SK-N-SH treated with all-trans-retinoic acid at 6 μM for 48 hours (cell line): Measurements from ENCODE around the gene AKAP8.
A peak's percentile ranks its signal among the peaks of the same experiment; 100 is the strongest.

Experiments used
- ATAC-seq: fragments of 200-7000 bp; cut with Tn5 transposase; 3 replicates; pipeline ENCODE4 v1.9.1; 2020; ENCODE audit warnings: mild to moderate bottlenecking, moderate library complexity
- ARNTL ChIP-seq: fragments of 450-650 bp; formaldehyde crosslinking; IDR thresholded peaks from 2 replicates; pipeline ENCODE4 v1.5.0; 2020; ENCODE audit warnings: low read depth, mild to moderate bottlenecking, moderate library complexity, borderline replicate concordance
- BACH2 ChIP-seq: fragments of 250-450 bp; sonication (Bioruptor Pico); IDR thresholded peaks from 2 replicates; pipeline ENCODE4 v1.9.0; 2021; ENCODE audit warnings: mild to moderate bottlenecking, borderline replicate concordance
- CSDC2 ChIP-seq: fragments of 250-450 bp; sonication (Bioruptor Pico); IDR thresholded peaks from 2 replicates; pipeline ENCODE4 v1.5.0; 2020; ENCODE audit warnings: mild to moderate bottlenecking, moderate library complexity
- ESRRG ChIP-seq: fragments of 250-450 bp; sonication (Bioruptor Pico); IDR thresholded peaks from 2 replicates; pipeline ENCODE4 v1.6.1; 2021; ENCODE audit warnings: mild to moderate bottlenecking
- GLIS3 ChIP-seq: fragments of 250-450 bp; sonication (Bioruptor Pico); IDR thresholded peaks from 2 replicates; pipeline ENCODE4 v1.5.0; 2020; ENCODE audit warnings: mild to moderate bottlenecking, moderate library complexity
- ISL1 ChIP-seq: fragments of 250-450 bp; sonication (Bioruptor Pico); IDR thresholded peaks from 2 replicates; pipeline ENCODE4 v2.1.2; 2022; ENCODE audit warnings: mild to moderate bottlenecking, moderate library complexity
- OSR1 ChIP-seq: fragments of 250-450 bp; sonication (Bioruptor Pico); IDR thresholded peaks from 2 replicates; pipeline ENCODE4 v1.8.0; 2022; ENCODE audit warnings: moderate library complexity, mild to moderate bottlenecking, inconsistent platforms
- PPARA ChIP-seq: fragments of 250-450 bp; sonication (Bioruptor Pico); IDR thresholded peaks from 2 replicates; pipeline ENCODE4 v1.5.0; 2020; ENCODE audit warnings: mild to moderate bottlenecking, borderline replicate concordance
- RARB ChIP-seq: fragments of 250-450 bp; sonication (Bioruptor Pico); IDR thresholded peaks from 2 replicates; pipeline ENCODE4 v1.8.0; 2021; ENCODE audit warnings: mild to moderate bottlenecking, moderate library complexity
- TCF4 ChIP-seq: fragments of 250-450 bp; sonication (Bioruptor Pico); IDR thresholded peaks from 2 replicates; pipeline ENCODE4 v1.8.0; 2021; ENCODE audit warnings: mild to moderate bottlenecking, moderate library complexity, borderline replicate concordance
- TOX ChIP-seq: fragments of 250-450 bp; sonication (Bioruptor Pico); IDR thresholded peaks from 2 replicates; pipeline ENCODE4 v1.8.0; 2021; ENCODE audit warnings: mild to moderate bottlenecking, moderate library complexity, borderline replicate concordance
- ZC3H10 ChIP-seq: fragments of 250-450 bp; sonication (Bioruptor Pico); IDR thresholded peaks from 2 replicates; pipeline ENCODE4 v1.5.1; 2021; ENCODE audit warnings: mild to moderate bottlenecking, moderate library complexity
- ZFP3 ChIP-seq: fragments of 250-450 bp; sonication (Bioruptor Pico); IDR thresholded peaks from 2 replicates; pipeline ENCODE4 v1.5.0; 2020; ENCODE audit warnings: mild to moderate bottlenecking, moderate library complexity
- ZFP30 ChIP-seq: fragments of 450-650 bp; formaldehyde crosslinking; IDR thresholded peaks from 2 replicates; pipeline ENCODE4 v1.5.0; 2022; ENCODE audit warnings: mild to moderate bottlenecking, moderate library complexity
- ZNF70 ChIP-seq: fragments of 450-650 bp; formaldehyde crosslinking; IDR thresholded peaks from 2 replicates; pipeline ENCODE4 v1.5.0; 2020; ENCODE audit warnings: mild to moderate bottlenecking, moderate library complexity
- ZNF8 ChIP-seq: fragments of 450-650 bp; formaldehyde crosslinking; IDR thresholded peaks from 2 replicates; pipeline ENCODE4 v1.5.0; 2020; ENCODE audit warnings: mild to moderate bottlenecking, moderate library complexity
- TF ChIP-seq, protein P1 (sequence below): fragments of 250-450 bp; sonication (Bioruptor Pico); IDR thresholded peaks from 2 replicates; pipeline ENCODE4 v1.5.1; 2021; ENCODE audit warnings: mild to moderate bottlenecking, moderate library complexity
- TF ChIP-seq, protein P2 (sequence below): fragments of 250-450 bp; sonication (Bioruptor Pico); IDR thresholded peaks from 2 replicates; pipeline ENCODE4 v1.5.0; 2020; ENCODE audit warnings: mild to moderate bottlenecking, moderate library complexity
- TF ChIP-seq, protein P3 (sequence below): fragments of 250-450 bp; sonication (Bioruptor Pico); IDR thresholded peaks from 2 replicates; pipeline ENCODE4 v1.8.0; 2020; ENCODE audit warnings: mild to moderate bottlenecking, moderate library complexity, borderline replicate concordance
- TF ChIP-seq, protein P4 (sequence below): fragments of 250-450 bp; sonication (Bioruptor Pico); IDR thresholded peaks from 2 replicates; pipeline ENCODE4 v1.8.0; 2021; ENCODE audit warnings: low read depth, mild to moderate bottlenecking, moderate library complexity, borderline replicate concordance

AKAP8 gene

DNA sequence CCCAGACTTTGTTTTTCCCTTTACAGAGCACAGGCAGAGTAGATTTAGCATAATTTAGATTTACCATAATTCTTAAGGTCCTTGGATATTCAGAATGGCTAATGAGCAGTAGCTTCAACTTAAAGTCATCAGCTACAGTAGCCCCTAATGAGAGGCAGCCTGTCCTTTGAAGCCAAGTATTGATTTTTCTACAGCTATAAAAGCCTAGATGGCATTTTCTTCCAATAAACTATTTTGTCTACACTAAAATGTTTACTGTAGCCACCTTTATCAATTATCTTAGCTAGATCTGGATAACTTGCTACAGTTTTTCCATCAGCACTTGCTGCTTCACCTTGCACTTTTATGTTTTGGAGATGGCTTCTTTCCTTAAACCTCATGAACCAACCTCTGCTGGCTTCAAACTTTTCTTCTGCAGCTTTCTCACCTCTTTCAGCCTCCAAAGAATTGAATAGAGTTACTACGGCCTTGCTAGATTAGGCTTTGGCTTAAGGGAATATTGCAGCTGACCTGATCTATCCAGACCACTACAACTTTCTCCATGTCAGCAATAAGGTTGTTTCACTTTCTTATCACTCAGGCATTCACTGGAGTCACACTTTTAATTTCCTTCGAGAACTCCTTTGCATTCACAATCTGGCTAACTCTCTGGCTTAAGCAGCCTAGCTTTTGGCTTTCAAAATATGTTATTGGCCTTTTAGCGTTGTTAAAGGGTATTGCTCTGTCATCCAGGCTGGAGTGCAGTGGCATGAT lies 73.8 kb downstream of the AKAP8 start:
- TF ChIP-seq ZC3H10 (no peak), GLIS3 (CRISPR knock-in tag) (no peak), ARNTL (CRISPR knock-in tag) (no peak), TCF4 (CRISPR knock-in tag) (no peak), BACH2 (CRISPR knock-in tag) (no peak), CSDC2 (CRISPR knock-in tag) (no peak), OSR1 (CRISPR knock-in tag) (no peak)
- TF ChIP-seq, protein P1, sequence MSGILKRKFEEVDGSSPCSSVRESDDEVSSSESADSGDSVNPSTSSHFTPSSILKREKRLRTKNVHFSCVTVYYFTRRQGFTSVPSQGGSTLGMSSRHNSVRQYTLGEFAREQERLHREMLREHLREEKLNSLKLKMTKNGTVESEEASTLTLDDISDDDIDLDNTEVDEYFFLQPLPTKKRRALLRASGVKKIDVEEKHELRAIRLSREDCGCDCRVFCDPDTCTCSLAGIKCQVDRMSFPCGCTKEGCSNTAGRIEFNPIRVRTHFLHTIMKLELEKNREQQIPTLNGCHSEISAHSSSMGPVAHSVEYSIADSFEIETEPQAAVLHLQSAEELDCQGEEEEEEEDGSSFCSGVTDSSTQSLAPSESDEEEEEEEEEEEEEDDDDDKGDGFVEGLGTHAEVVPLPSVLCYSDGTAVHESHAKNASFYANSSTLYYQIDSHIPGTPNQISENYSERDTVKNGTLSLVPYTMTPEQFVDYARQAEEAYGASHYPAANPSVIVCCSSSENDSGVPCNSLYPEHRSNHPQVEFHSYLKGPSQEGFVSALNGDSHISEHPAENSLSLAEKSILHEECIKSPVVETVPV (CRISPR knock-in tag): no peak
- TF ChIP-seq, all 23 proteins: peak for 0
- no peak for ATAC-seq

DNA sequence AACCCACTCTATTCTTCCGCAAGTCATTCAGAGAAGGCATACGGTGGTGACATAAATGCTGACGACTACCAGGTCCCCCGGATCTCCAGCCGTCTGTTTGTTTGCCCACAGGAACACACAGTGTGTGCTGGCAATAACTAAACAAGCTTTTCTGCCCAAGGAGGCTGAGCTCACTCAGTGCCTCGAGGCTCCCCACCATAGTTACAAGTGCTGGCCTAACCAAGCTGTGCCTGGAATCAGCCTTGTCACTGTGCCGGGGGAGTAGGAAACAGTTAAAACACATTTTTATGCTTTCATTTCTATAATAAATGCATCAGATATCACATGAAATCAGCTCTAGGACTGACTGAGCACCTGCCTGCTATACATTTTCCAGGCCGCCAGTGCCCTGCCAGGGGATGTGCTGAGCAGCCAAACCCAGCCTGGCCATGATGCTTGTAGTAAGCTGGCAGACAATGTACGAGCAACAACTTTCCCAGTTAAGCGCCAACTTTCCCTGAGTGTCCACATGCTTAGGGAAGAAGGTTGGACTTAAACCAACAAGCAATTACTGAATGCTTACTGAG lies 75.4 kb downstream of the AKAP8 start:
- TF ChIP-seq, protein P2, sequence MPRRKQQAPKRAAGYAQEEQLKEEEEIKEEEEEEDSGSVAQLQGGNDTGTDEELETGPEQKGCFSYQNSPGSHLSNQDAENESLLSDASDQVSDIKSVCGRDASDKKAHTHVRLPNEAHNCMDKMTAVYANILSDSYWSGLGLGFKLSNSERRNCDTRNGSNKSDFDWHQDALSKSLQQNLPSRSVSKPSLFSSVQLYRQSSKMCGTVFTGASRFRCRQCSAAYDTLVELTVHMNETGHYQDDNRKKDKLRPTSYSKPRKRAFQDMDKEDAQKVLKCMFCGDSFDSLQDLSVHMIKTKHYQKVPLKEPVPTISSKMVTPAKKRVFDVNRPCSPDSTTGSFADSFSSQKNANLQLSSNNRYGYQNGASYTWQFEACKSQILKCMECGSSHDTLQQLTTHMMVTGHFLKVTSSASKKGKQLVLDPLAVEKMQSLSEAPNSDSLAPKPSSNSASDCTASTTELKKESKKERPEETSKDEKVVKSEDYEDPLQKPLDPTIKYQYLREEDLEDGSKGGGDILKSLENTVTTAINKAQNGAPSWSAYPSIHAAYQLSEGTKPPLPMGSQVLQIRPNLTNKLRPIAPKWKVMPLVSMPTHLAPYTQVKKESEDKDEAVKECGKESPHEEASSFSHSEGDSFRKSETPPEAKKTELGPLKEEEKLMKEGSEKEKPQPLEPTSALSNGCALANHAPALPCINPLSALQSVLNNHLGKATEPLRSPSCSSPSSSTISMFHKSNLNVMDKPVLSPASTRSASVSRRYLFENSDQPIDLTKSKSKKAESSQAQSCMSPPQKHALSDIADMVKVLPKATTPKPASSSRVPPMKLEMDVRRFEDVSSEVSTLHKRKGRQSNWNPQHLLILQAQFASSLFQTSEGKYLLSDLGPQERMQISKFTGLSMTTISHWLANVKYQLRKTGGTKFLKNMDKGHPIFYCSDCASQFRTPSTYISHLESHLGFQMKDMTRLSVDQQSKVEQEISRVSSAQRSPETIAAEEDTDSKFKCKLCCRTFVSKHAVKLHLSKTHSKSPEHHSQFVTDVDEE (CRISPR knock-in tag): no peak
- TF ChIP-seq, protein P3, sequence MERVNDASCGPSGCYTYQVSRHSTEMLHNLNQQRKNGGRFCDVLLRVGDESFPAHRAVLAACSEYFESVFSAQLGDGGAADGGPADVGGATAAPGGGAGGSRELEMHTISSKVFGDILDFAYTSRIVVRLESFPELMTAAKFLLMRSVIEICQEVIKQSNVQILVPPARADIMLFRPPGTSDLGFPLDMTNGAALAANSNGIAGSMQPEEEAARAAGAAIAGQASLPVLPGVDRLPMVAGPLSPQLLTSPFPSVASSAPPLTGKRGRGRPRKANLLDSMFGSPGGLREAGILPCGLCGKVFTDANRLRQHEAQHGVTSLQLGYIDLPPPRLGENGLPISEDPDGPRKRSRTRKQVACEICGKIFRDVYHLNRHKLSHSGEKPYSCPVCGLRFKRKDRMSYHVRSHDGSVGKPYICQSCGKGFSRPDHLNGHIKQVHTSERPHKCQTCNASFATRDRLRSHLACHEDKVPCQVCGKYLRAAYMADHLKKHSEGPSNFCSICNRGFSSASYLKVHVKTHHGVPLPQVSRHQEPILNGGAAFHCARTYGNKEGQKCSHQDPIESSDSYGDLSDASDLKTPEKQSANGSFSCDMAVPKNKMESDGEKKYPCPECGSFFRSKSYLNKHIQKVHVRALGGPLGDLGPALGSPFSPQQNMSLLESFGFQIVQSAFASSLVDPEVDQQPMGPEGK (CRISPR knock-in tag): no peak
- TF ChIP-seq ZFP30 (CRISPR knock-in tag) (no peak), ZFP3 (CRISPR knock-in tag) (no peak), TOX (no peak), CSDC2 (CRISPR knock-in tag) (no peak), RARB (CRISPR knock-in tag) (no peak), ZNF70 (CRISPR knock-in tag) (no peak), ESRRG (CRISPR knock-in tag) (no peak), PPARA (CRISPR knock-in tag) (no peak), ISL1 (CRISPR knock-in tag) (no peak), ZC3H10 (no peak), BACH2 (CRISPR knock-in tag) (no peak), ZNF8 (CRISPR knock-in tag) (no peak), ARNTL (CRISPR knock-in tag) (no peak), TCF4 (CRISPR knock-in tag) (no peak)
- TF ChIP-seq, protein P4, sequence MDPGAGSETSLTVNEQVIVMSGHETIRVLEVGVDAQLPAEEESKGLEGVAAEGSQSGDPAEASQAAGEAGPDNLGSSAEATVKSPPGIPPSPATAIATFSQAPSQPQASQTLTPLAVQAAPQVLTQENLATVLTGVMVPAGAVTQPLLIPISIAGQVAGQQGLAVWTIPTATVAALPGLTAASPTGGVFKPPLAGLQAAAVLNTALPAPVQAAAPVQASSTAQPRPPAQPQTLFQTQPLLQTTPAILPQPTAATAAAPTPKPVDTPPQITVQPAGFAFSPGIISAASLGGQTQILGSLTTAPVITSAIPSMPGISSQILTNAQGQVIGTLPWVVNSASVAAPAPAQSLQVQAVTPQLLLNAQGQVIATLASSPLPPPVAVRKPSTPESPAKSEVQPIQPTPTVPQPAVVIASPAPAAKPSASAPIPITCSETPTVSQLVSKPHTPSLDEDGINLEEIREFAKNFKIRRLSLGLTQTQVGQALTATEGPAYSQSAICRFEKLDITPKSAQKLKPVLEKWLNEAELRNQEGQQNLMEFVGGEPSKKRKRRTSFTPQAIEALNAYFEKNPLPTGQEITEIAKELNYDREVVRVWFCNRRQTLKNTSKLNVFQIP (CRISPR knock-in tag): no peak
- TF ChIP-seq, protein P1 (CRISPR knock-in tag): no peak
- peak; percentile 51 for ATAC-seq
